Mucosa of stomach (tissue), 1 donor: ENCODE measurements around the gene MPLKIP.

Experiments used
- H3K27me3 ChIP-seq: one replicate; pipeline ENCODE4 v1.7.0; 2013; ENCODE audit warnings: mild to moderate bottlenecking, low read length; ENCODE audit not compliant: control insufficient read depth, insufficient read depth
- H3K36me3 ChIP-seq: one replicate; pipeline ENCODE4 v1.7.0; 2013; ENCODE audit warnings: low read length; ENCODE audit not compliant: control insufficient read depth, insufficient read depth
- H3K4me1 ChIP-seq: one replicate; pipeline ENCODE4 v1.7.0; 2013; ENCODE audit warnings: mild to moderate bottlenecking, low read length; ENCODE audit not compliant: control insufficient read depth, insufficient read depth
- H3K4me3 ChIP-seq: one replicate; pipeline ENCODE4 v1.7.0; 2013; ENCODE audit warnings: low read length
- H3K9ac ChIP-seq: one replicate; pipeline ENCODE4 v1.7.0; 2013; ENCODE audit warnings: mild to moderate bottlenecking, low read length, moderate library complexity
- H3K9me3 ChIP-seq: one replicate; pipeline ENCODE4 v1.7.0; 2013; ENCODE audit warnings: mild to moderate bottlenecking, low read length, moderate library complexity; ENCODE audit not compliant: control insufficient read depth
- donor health status: Pancreatic carcinoma.

MPLKIP gene

GRCh38 chr7:40093631-40094350 lies 40.6 kb downstream of the MPLKIP start:
- Histone ChIP-seq H3K27me3 (no peaks in the 10 kb centered on the region), H3K36me3 (no peaks in the 10 kb centered on the region), H3K4me1 (no peaks in the 10 kb centered on the region)

GRCh38 chr7:40092182-40092581 lies 42.2 kb downstream of the MPLKIP start:
- no peaks in the 10 kb centered on the region for H3K36me3 ChIP-seq
- H3K4me1 ChIP-seq, result no peaks in the 10 kb centered on the region
- H3K4me3 ChIP-seq, result no peak overlapping the region
- H3K9me3 ChIP-seq, result no peaks in the 10 kb centered on the region
- no peak overlapping the region for H3K9ac ChIP-seq
- no peaks in the 10 kb centered on the region for H3K27me3 ChIP-seq

More at GRCh38 chr7:40093631-40094350, 40.6 kb downstream of the MPLKIP start:
- Histone ChIP-seq H3K9me3 (no peaks in the 10 kb centered on the region), H3K4me3 (no peak overlapping the region), H3K9ac (no peak overlapping the region)

- Histone ChIP-seq H3K27me3 (no peaks in the 10 kb centered on the region), H3K9me3 (no peaks in the 10 kb centered on the region), H3K4me1 (no peaks in the 10 kb centered on the region), H3K9ac (no peak overlapping the region), H3K4me3 (no peak overlapping the region), H3K36me3 (no peaks in the 10 kb centered on the region)
Measured at GRCh38 chr7:40077849-40078248, 56.6 kb downstream of the MPLKIP start.
